Keratinocyte (primary cell): ENCODE data around the gene ACTN2.

Experiments
- CTCF ChIP-seq, 3 experiments: IDR thresholded peaks in 1 of 3; conservative IDR thresholded peaks in 1 of 3; optimal IDR thresholded peaks in 1 of 3; 2 replicates in 2 of 3; 3 replicates in 1 of 3; pipeline versions ENCODE3 to v1.5.1; 2011; ENCODE audit warnings: low read length in 3 of 3, mild to moderate bottlenecking in 3 of 3, moderate library complexity in 2 of 3, control low read depth in 1 of 3, inconsistent platforms in 1 of 3; ENCODE audit not compliant: insufficient read depth in 2 of 3; ENCODE audit errors: extremely low read depth in 1 of 3
- EZH2 ChIP-seq: IDR thresholded peaks from one replicate; pipeline ENCODE4 v1.6.1; 2012; ENCODE audit warnings: inconsistent platforms, mild to moderate bottlenecking, low read length, moderate library complexity

GRCh38 chr1:236725668-236726067 is 39.4 kb downstream of the ACTN2 start:
- no peak for TF ChIP-seq CTCF (optimal IDR thresholded peaks at IDR 0.05 in 1 of 3, IDR thresholded peaks at IDR 0.05 in 1 of 3, conservative IDR thresholded peaks at IDR 0.05 in 1 of 3; ENCODE audit: extremely low read depth in 1 of 3, insufficient read depth in 2 of 3, low read length in 3 of 3)
- TF ChIP-seq EZH2: no peak
